B cell (primary cell): Measurements from ENCODE around the gene NUDC.

Experiments used
- EZH2 ChIP-seq: IDR thresholded peaks from 2 replicates; pipeline ENCODE4 v1.6.1; 2012; ENCODE audit warnings: borderline replicate concordance, low read depth, mild to moderate bottlenecking, moderate library complexity, low read length; ENCODE audit not compliant: insufficient read depth, poor library complexity, severe bottlenecking
- TF ChIP-seq, protein P1 (sequence below): fragments of 200-600 bp; IDR thresholded peaks from one replicate; pipeline ENCODE4 v1.8.0; 2022; ENCODE audit warnings: antibody characterized with exemption, mild to moderate bottlenecking

DNA sequence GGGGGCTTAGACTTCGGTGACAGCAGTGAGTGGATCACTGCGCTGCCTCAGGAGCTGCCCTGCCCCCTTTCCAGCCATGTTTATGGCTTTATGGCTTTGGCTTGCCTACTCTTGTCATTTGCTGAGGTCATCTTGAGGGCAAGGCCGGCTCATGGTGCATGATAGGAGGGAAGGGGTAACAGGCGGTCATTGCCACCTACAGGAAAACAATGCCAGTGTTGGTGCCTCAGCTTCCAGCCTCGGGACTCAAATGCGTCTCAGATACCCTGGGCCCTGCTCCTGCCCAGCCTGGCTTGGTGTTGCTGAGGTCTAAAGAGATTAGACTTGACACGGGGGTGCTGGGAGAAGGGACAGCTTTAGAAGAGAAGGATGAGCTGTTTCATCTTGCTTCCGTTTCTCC is 24.2 kb downstream of the NUDC start:
- TF ChIP-seq, protein P1, sequence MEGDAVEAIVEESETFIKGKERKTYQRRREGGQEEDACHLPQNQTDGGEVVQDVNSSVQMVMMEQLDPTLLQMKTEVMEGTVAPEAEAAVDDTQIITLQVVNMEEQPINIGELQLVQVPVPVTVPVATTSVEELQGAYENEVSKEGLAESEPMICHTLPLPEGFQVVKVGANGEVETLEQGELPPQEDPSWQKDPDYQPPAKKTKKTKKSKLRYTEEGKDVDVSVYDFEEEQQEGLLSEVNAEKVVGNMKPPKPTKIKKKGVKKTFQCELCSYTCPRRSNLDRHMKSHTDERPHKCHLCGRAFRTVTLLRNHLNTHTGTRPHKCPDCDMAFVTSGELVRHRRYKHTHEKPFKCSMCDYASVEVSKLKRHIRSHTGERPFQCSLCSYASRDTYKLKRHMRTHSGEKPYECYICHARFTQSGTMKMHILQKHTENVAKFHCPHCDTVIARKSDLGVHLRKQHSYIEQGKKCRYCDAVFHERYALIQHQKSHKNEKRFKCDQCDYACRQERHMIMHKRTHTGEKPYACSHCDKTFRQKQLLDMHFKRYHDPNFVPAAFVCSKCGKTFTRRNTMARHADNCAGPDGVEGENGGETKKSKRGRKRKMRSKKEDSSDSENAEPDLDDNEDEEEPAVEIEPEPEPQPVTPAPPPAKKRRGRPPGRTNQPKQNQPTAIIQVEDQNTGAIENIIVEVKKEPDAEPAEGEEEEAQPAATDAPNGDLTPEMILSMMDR: no peak
- no peak for TF ChIP-seq EZH2
